Mesenchymal stem cell (in vitro differentiated cells and primary cell): ENCODE results near the gene ECHS1.

Experiments
- DNase-seq: peaks from one replicate; pipeline ENCODE4 v3.0.0-alpha.2; 2013
- H2AFZ ChIP-seq: one replicate; pipeline ENCODE4 v1.6.1; 2013; ENCODE audit warnings: low read depth, mild to moderate bottlenecking, control low read depth, inconsistent platforms, low read length, moderate library complexity
- H2AK5ac ChIP-seq: 2 replicates; pipeline ENCODE4 v1.6.1; 2013; ENCODE audit warnings: low read length, moderate library complexity, mild to moderate bottlenecking, inconsistent platforms; ENCODE audit not compliant: severe bottlenecking
- H2BK120ac ChIP-seq: one replicate; pipeline ENCODE4 v1.6.1; 2013; ENCODE audit warnings: low read depth, mild to moderate bottlenecking, inconsistent platforms, low read length, moderate library complexity
- H2BK12ac ChIP-seq, 2 experiments: one replicate each; pipeline ENCODE4 v1.6.1; 2013; ENCODE audit warnings: inconsistent platforms in 2 of 2, low read length in 2 of 2, mild to moderate bottlenecking in 2 of 2, moderate library complexity in 2 of 2, control low read depth in 1 of 2
- H2BK15ac ChIP-seq: one replicate; pipeline ENCODE4 v1.6.1; 2013; ENCODE audit warnings: mild to moderate bottlenecking, low read depth, inconsistent platforms; ENCODE audit not compliant: poor library complexity, severe bottlenecking
- H2BK5ac ChIP-seq: 2 replicates; pipeline ENCODE4 v1.6.1; 2013; ENCODE audit warnings: low read depth, mild to moderate bottlenecking, low read length, control low read depth, inconsistent platforms; ENCODE audit not compliant: poor library complexity, severe bottlenecking
- H3K14ac ChIP-seq, 2 experiments: one replicate each; pipeline ENCODE4 v1.6.1; 2013; ENCODE audit warnings: inconsistent platforms in 2 of 2, low read length in 2 of 2, control low read depth in 1 of 2, mild to moderate bottlenecking in 1 of 2, moderate library complexity in 1 of 2
- H3K18ac ChIP-seq, 2 experiments: one replicate each; pipeline ENCODE4 v1.6.1; 2013; ENCODE audit warnings: inconsistent platforms in 2 of 2, low read length in 2 of 2, control low read depth in 1 of 2, low read depth in 1 of 2, mild to moderate bottlenecking in 1 of 2
- H3K23ac ChIP-seq, 2 experiments: one replicate each; pipeline ENCODE4 v1.6.1; 2013; ENCODE audit warnings: inconsistent platforms in 2 of 2, low read length in 2 of 2, mild to moderate bottlenecking in 2 of 2, moderate library complexity in 2 of 2, control low read depth in 1 of 2
- H3K27ac ChIP-seq: 2 replicates; pipeline ENCODE4 v1.5.1; 2013; ENCODE audit warnings: mild to moderate bottlenecking, moderate library complexity, low read length, control low read depth, inconsistent platforms; ENCODE audit not compliant: poor library complexity, severe bottlenecking
- H3K27me3 ChIP-seq, 2 experiments: 2 replicates each; pipeline versions ENCODE4 v1.6.1 to v1.7.0; 2013; ENCODE audit warnings: low read length in 2 of 2, mild to moderate bottlenecking in 2 of 2, moderate library complexity in 2 of 2, control low read depth in 1 of 2, inconsistent platforms in 1 of 2; ENCODE audit not compliant: control insufficient read depth in 1 of 2, insufficient read depth in 1 of 2
- H3K36me3 ChIP-seq, 2 experiments: 2 replicates each; pipeline versions ENCODE4 v1.6.1 to v1.7.0; 2013; ENCODE audit warnings: low read length in 2 of 2, control low read depth in 1 of 2, inconsistent platforms in 1 of 2, low read depth in 1 of 2, mild to moderate bottlenecking in 1 of 2; ENCODE audit not compliant: insufficient read depth in 2 of 2, control insufficient read depth in 1 of 2
- H3K4ac ChIP-seq, 2 experiments: one replicate each; pipeline ENCODE4 v1.6.1; 2013; ENCODE audit warnings: inconsistent platforms in 2 of 2, low read length in 2 of 2, mild to moderate bottlenecking in 2 of 2, moderate library complexity in 2 of 2, control low read depth in 1 of 2, low read depth in 1 of 2
- H3K4me1 ChIP-seq: 2 replicates; pipeline ENCODE4 v1.6.1; 2013; ENCODE audit warnings: low read depth, low read length, control low read depth; ENCODE audit not compliant: control insufficient read depth, insufficient read depth
- H3K4me2 ChIP-seq: 2 replicates; pipeline ENCODE4 v1.6.1; 2013; ENCODE audit warnings: low read length, mild to moderate bottlenecking, inconsistent platforms; ENCODE audit not compliant: poor library complexity, severe bottlenecking
- H3K4me3 ChIP-seq, 2 experiments: 2 replicates each; pipeline versions ENCODE4 v1.5.1 to v1.7.0; 2013; ENCODE audit warnings: low read length in 2 of 2, mild to moderate bottlenecking in 2 of 2, control low read depth in 1 of 2, low read depth in 1 of 2; ENCODE audit not compliant: insufficient read depth in 1 of 2
- H3K79me1 ChIP-seq: replicated peaks from 2 replicates; pipeline ENCODE4 v1.6.1; 2013; ENCODE audit warnings: mild to moderate bottlenecking, control low read depth, low read length, inconsistent platforms; ENCODE audit not compliant: poor library complexity, severe bottlenecking
- H3K9ac ChIP-seq: 2 replicates; pipeline ENCODE4 v1.7.0; 2013; ENCODE audit warnings: mild to moderate bottlenecking, low read length, moderate library complexity
- H3K9me3 ChIP-seq: 2 replicates; pipeline ENCODE4 v1.7.0; 2013; ENCODE audit warnings: mild to moderate bottlenecking, low read length; ENCODE audit not compliant: control insufficient read depth
- H4K8ac ChIP-seq: one replicate; pipeline ENCODE4 v1.6.1; 2013; ENCODE audit warnings: inconsistent platforms, mild to moderate bottlenecking, low read length, moderate library complexity
- H4K91ac ChIP-seq: one replicate; pipeline ENCODE4 v1.6.1; 2013; ENCODE audit warnings: mild to moderate bottlenecking, low read length, inconsistent platforms
- WGBS: methylation state at CpG from one replicate; pipeline ENCODE4 v1.1.7; 2013; ENCODE audit warnings: mixed read lengths; 5-methylcytosine and 5-hydroxymethylcytosine counted together

Gene ECHS1

GRCh38 chr10:133334503-133335245 is 38.5 kb downstream of the ECHS1 start:
- no peaks in the 10 kb centered on the region for H3K79me1 ChIP-seq
- peaks cover 52 to 67% of the 10 kb centered on the region in 2 experiments for H3K27me3 ChIP-seq
- H4K8ac ChIP-seq: no peak overlapping the region
- no peak overlapping the region for H2BK12ac ChIP-seq
- no peak overlapping the region for H3K27ac ChIP-seq
- peaks cover 22% of the 10 kb centered on the region for H3K4me1 ChIP-seq
- peak; percentile 33 for DNase-seq
- no peak overlapping the region for H4K91ac ChIP-seq
- no peak overlapping the region for H2AK5ac ChIP-seq
- no peak overlapping the region for H3K18ac ChIP-seq
- H3K23ac ChIP-seq: no peak overlapping the region
- H3K9me3 ChIP-seq: no peaks in the 10 kb centered on the region
- H2AFZ ChIP-seq: no peak overlapping the region
- peak overlapping the region in 1 of 2 experiments; percentile 68 for H3K4me3 ChIP-seq
- H3K4ac ChIP-seq: no peak overlapping the region
- H2BK5ac ChIP-seq: no peak overlapping the region
- peak overlapping the region; percentile 67 for H2BK15ac ChIP-seq
- H3K4me2 ChIP-seq: peak overlapping the region; percentile 59
- no peak overlapping the region for H2BK120ac ChIP-seq
- H3K14ac ChIP-seq: no peak overlapping the region
- H3K36me3 ChIP-seq: peaks cover 0 to 5% of the 10 kb centered on the region in 2 experiments
- H3K9ac ChIP-seq: peak overlapping the region; percentile 77
- 40% methylated on average over 41 of the region's 51 CpGs for WGBS

DNA sequence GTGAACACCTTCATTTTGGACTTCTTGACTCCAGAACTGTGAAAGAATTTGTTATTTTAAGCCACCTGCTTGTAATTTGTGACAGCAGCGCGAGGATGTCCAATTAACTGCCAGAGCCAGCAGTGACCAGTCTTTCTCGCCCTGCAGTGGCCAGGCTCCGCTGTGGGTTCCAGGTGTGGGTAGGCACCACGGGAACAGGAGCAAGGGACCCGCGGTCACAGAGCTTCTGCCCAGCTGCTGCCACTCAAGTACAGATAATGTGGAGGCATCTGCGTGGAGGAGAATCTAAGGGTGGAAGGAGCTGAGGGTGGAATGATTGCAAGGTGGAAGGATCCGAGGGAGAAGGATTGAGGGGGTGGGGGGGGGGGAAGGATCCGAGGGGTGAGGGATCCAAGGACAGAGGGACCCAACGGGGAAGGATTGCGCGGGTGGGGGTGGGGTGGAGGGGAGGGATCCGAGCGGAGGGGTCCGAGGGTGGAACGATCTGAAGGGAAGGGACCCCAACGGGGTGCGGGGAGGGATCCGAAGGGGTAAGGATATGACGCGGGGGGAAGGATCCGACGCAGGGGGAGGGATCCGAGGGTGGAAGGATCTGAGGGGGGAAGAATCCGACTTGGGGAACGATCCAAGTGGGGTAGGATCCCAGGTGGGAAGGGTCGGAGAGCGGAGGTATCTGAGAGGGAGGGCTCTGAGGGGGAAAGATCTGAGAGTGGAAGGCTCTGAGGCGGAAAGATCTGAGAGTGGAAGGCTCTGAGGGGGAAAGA is 40.0 kb downstream of the ECHS1 start:
- Histone ChIP-seq H2AK5ac (no peak overlapping the region), H3K27me3 (peaks cover 48 to 77% of the 10 kb centered on the region in 2 experiments), H3K18ac (no peak overlapping the region), H3K4me2 (no peak overlapping the region), H3K23ac (no peak overlapping the region), H3K9ac (no peak overlapping the region), H3K4me1 (peaks cover 36% of the 10 kb centered on the region), H4K91ac (no peak overlapping the region), H2BK15ac (no peak overlapping the region), H2BK120ac (no peak overlapping the region), H2BK5ac (no peak overlapping the region), H4K8ac (no peak overlapping the region), H2AFZ (no peak overlapping the region), H3K27ac (no peak overlapping the region), H2BK12ac (no peak overlapping the region), H3K79me1 (no peaks in the 10 kb centered on the region), H3K36me3 (peaks cover 0 to 5% of the 10 kb centered on the region in 2 experiments), H3K9me3 (no peaks in the 10 kb centered on the region), H3K4me3 (no peak overlapping the region), H3K14ac (no peak overlapping the region), H3K4ac (no peak overlapping the region)
- 85% methylated on average over 30 of the region's 30 CpGs for WGBS
- no peak for DNase-seq

GRCh38 chr10:133329491-133330202 is 43.5 kb downstream of the ECHS1 start:
- no peak overlapping the region for H3K14ac ChIP-seq
- no peak overlapping the region for H2BK12ac ChIP-seq
- H3K9me3 ChIP-seq: no peaks in the 10 kb centered on the region
- H3K27ac ChIP-seq: peak overlapping the region; percentile 75
- H2BK5ac ChIP-seq: peak overlapping the region; percentile 51
- H3K27me3 ChIP-seq: peaks cover 23 to 77% of the 10 kb centered on the region in 2 experiments
- H3K36me3 ChIP-seq: peaks cover 0 to 4% of the 10 kb centered on the region in 2 experiments
- H3K79me1 ChIP-seq: no peaks in the 10 kb centered on the region
- no peak overlapping the region for H2AFZ ChIP-seq
- peak overlapping the region; percentile 58 for H3K9ac ChIP-seq
- DNase-seq: peak; percentile 79
- no peak overlapping the region for H4K8ac ChIP-seq
- H3K23ac ChIP-seq: no peak overlapping the region
- no peak overlapping the region for H3K4ac ChIP-seq
- WGBS: 10% methylated on average over 37 of the region's 37 CpGs
- H4K91ac ChIP-seq: no peak overlapping the region
- H3K18ac ChIP-seq: no peak overlapping the region
- peaks cover 43% of the 10 kb centered on the region for H3K4me1 ChIP-seq
- no peak overlapping the region for H2BK15ac ChIP-seq
- no peak overlapping the region for H2BK120ac ChIP-seq
- H3K4me2 ChIP-seq: peak overlapping the region; percentile 24
- no peak overlapping the region for H2AK5ac ChIP-seq
- peak overlapping the region in 1 of 2 experiments; percentile 68 for H3K4me3 ChIP-seq
